Heart left ventricle (tissue), 16 donors: ENCODE measurements around the gene SMURF1. TPM values are rescaled to one million over a fixed set of nuclear protein-coding genes. Genes with fewer than 3 reads are reported as not detected.
A peak's percentile ranks its signal among the peaks of the same experiment; 100 is the strongest.

Experiments used
- ATAC-seq, 4 donors: fragments of 200-7000 bp; cut with Tn5 transposase; one replicate each; pipeline ENCODE4 v1.9.1; 2020 to 2022; ENCODE audit warnings: moderate library complexity in 4 of 4, mild to moderate bottlenecking in 3 of 4, moderate number of reproducible peaks in 1 of 4
- DNase-seq, 5 donors: peaks; one replicate each; pipeline ENCODE4 v3.0.0-alpha.2; 2020
- H3K27ac ChIP-seq, 12 donors: fragments of 200-600 bp; sonication (generic) in 4 of 12; one replicate each; pipeline versions ENCODE4 v1.5.0 to v1.8.0; 2016 to 2022; ENCODE audit warnings: mild to moderate bottlenecking in 2 of 12
- H3K27me3 ChIP-seq, 9 donors: fragments of 200-600 bp; sonication (generic) in 2 of 9; one replicate each; pipeline versions ENCODE4 v1.5.1 to v1.8.0; 2016 to 2022; ENCODE audit warnings: mild to moderate bottlenecking in 3 of 9
- H3K36me3 ChIP-seq, 9 donors: fragments of 200-600 bp; sonication (generic) in 2 of 9; one replicate each; pipeline versions ENCODE4 v1.5.0 to v1.8.0; 2018 to 2022; ENCODE audit warnings: mild to moderate bottlenecking in 2 of 9
- H3K4me1 ChIP-seq, 12 donors: fragments of 200-600 bp; sonication (generic) in 4 of 12; one replicate each; pipeline versions ENCODE4 v1.5.0 to v1.8.0; 2016 to 2022; ENCODE audit warnings: mild to moderate bottlenecking in 3 of 12
- H3K4me3 ChIP-seq, 12 donors: fragments of 200-600 bp; sonication (generic) in 4 of 12; one replicate each; pipeline versions ENCODE4 v1.5.0 to v1.8.0; 2017 to 2022; ENCODE audit warnings: mild to moderate bottlenecking in 9 of 12, moderate library complexity in 4 of 12
- H3K9me3 ChIP-seq, 12 donors: fragments of 200-600 bp; sonication (generic) in 4 of 12; one replicate each; pipeline versions ENCODE4 v1.5.0 to v1.8.0; 2016 to 2022; ENCODE audit warnings: mild to moderate bottlenecking in 1 of 12
- CTCF ChIP-seq, 12 donors: fragments of 200-600 bp; sonication (generic) in 4 of 12; IDR thresholded peaks; one replicate each; pipeline versions ENCODE4 v1.5.0 to v1.8.0; 2018 to 2022; ENCODE audit warnings: antibody characterized with exemption in 12 of 12, mild to moderate bottlenecking in 5 of 12
- POLR2A ChIP-seq, 2 donors: fragments of 450-650 bp; IDR thresholded peaks; one replicate each; pipeline ENCODE4 v1.6.1; 2017; ENCODE audit warnings: antibody characterized with exemption in 2 of 2, mild to moderate bottlenecking in 2 of 2, moderate library complexity in 2 of 2
- WGBS, 4 donors: extraction: QIAGEN DNeasy Blood & Tissue Kit in 2 of 4; methylation state at CpG; one replicate each; pipeline versions ENCODE4 v1.1.5 to v1.1.7; 2013 to 2018; 5-methylcytosine and 5-hydroxymethylcytosine counted together
- intact Hi-C, 10 donors: fragments of 100-400 bp; cut with DNase I; formaldehyde crosslinking; loops; one replicate each; pipeline versions ENCODE4 v1.11.1 to v1.14.2; 2022
- polyA plus RNA-seq, 2 donors: library from polyadenylated mRNA; stranded (reverse); fragments of 200-250 nt; gene quantifications; one replicate each; pipeline ENCODE4 v1.2.3, GENCODE V29; 2013
- total RNA-seq, 9 donors: library from RNA; depleted of rRNA in 2 of 9; stranded (reverse); fragments of >200 nt in 2 of 9; fragmentation: NEBNext Ultra II Directional in 3 of 9; extraction: Animal tissue kit (Norgen Biotek cat#: 25700) in 3 of 9; gene quantifications; one replicate each; pipeline versions ENCODE4 v1.1.0 to v1.2.4, GENCODE V29; 2016 to 2023
- donor health status: ischemic (EF 13 %, LVEDD 7.1; RV severe dilation, severe dysfunction).
- donor health status: healthy with polysubstance abuse.
- donor health status: DM: no; HTN: yes; CAD: no.
- donor health status: DM: no; HTN: no; CAD: no.
- donor health status: ischemic (EF 25% LVEDD 6.9; RV normal size, moderate dysfunction).
- donor health status: ischemic (EF 25% LVEDD 5.7; RV mildly dilated, moderate dysfunction).
- donor health status: healthy.
- donor health status: DM: yes; HTN: yes; CAD: no.
- donor health status: ischemic (EF 35%, LVEDD 5.7; RV mildly dilated, moderate dysfunction).
- donor health status: nonischemic (EF 11% LVEDD 7.7; RV severe dilation, severe dysfunction).
- donor health status: DM: yes; HTN: yes; CAD: no.
- donor health status: PGD.
- donor health status: ischemic (EF 29% LVEDD 5.4; RV normal size, mild dysfunction).
- donor health status: nonischemic (EF 23%, LVEDD 6.1; RV moderate dilation, normal function).

SMURF1 gene
- total and polyA plus RNA-seq, 11 donors: 3.5 to 15.4 (median 12.4) TPM

- intact Hi-C loops: loop anchor here (5.0 to 10.0 kb wide), 8 partner anchors 40 to 183 kb away; partner anchors contain the start of gene ARPC1A (in 4 of the 10)
- ATAC-seq (peak; percentile 58 to 75 (median 72)), DNase-seq (peak; percentile 59 to 72 (median 66))
- Histone ChIP-seq H3K27ac (peak overlapping the region; percentile 63 to 100 (median 98)), H3K36me3 (no peaks in the 10 kb centered on the region), H3K4me1 (peaks cover 0 to 60% (median 34%) of the 10 kb centered on the region in 12 donors), H3K4me3 (peak overlapping the region in 11 of 12 donors; percentile 17 to 100 (median 99)), H3K9me3 (no peaks in the 10 kb centered on the region), H3K27me3 (no peaks in the 10 kb centered on the region)
- WGBS, 4 donors: 20 to 30% (median 27%) methylated on average over 27 of the region's 27 CpGs
- TF ChIP-seq CTCF (IDR thresholded peaks at IDR 0.05) (no peak), POLR2A (IDR thresholded peaks at IDR 0.05) (no peak)
Observed at GRCh38 chr7:99141841-99142726, 1.8 kb downstream of the SMURF1 start.

DNA sequence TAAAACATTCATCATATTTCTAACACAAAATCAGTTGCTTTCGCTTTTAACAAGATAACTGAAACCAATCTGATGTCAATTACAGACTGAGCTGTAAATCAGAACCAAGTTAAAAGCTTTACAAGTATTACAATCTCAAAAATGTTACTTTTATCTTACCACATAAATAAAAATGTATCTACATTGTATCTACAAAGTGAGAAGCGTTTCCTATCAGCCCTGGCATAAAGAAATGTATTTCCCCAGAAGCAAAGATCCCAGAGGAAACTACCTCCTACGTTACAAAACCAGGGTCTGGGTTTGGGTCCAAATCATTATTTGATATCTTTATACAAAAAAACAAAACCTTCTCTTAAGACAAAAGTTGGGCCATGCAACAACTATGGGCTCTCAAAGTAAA is 2.6 kb downstream of the SMURF1 start:
- intact Hi-C loops: loop anchor here (5.0 to 10.0 kb wide), 8 partner anchors 39 to 183 kb away; partner anchors contain the start of gene ARPC1A (in 4 of the 10)
- H3K27ac ChIP-seq: peak overlapping the region; percentile 63 to 100 (median 98)
- H3K9me3 ChIP-seq: no peaks in the 10 kb centered on the region
- no peaks in the 10 kb centered on the region for H3K36me3 ChIP-seq
- WGBS, 4 donors: 28 to 43% (median 37%) methylated on average over 3 of the region's 3 CpGs
- H3K4me3 ChIP-seq: peak overlapping the region in 10 of 12 donors; percentile 39 to 100 (median 99)
- TF ChIP-seq POLR2A (IDR thresholded peaks at IDR 0.05) (no peak), CTCF (IDR thresholded peaks at IDR 0.05) (no peak)
- DNase-seq (no peak), ATAC-seq (no peak)
- H3K4me1 ChIP-seq: peaks cover 0 to 67% (median 37%) of the 10 kb centered on the region in 12 donors
- H3K27me3 ChIP-seq: no peaks in the 10 kb centered on the region

DNA sequence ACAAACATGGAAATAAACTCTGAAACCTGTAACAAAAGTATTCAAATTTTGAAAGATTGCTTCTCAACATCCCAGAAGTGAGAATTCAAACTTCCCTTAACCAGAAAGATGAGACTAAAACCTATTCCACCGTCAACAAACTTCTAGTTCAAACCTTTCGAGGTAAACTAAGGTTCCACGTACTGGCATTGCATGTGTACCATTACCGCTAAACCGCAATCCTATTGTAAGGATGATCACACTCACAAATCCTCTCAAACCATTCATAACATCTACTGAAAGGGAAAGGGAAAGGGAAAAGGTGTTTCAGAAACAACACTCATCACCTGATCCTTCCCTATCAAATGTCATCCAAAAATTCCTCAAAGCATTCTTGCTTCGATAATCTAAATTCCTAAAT is 3.1 kb downstream of the SMURF1 start:
- WGBS, 4 donors: 75 to 79% (median 76%) methylated on average over 6 of the region's 6 CpGs
- no peaks in the 10 kb centered on the region for H3K9me3 ChIP-seq
- H3K4me1 ChIP-seq: peaks cover 0 to 73% (median 40%) of the 10 kb centered on the region in 12 donors
- H3K27me3 ChIP-seq: no peaks in the 10 kb centered on the region
- ATAC-seq (no peak), DNase-seq (no peak)
- TF ChIP-seq CTCF (IDR thresholded peaks at IDR 0.05) (no peak), POLR2A (IDR thresholded peaks at IDR 0.05) (no peak)
- intact Hi-C loops: loop anchor here (5.0 to 10.0 kb wide), 8 partner anchors 39 to 184 kb away; partner anchors contain the start of gene ARPC1A (in 4 of the 10)
- no peaks in the 10 kb centered on the region for H3K36me3 ChIP-seq
- H3K27ac ChIP-seq: peak overlapping the region in 8 of 12 donors; percentile 1 to 99 (median 96)
- peak overlapping the region in 7 of 12 donors; percentile 77 to 100 (median 99) for H3K4me3 ChIP-seq

GRCh38 chr7:99139036-99139435 is 4.9 kb downstream of the SMURF1 start:
- Histone ChIP-seq H3K27me3 (no peaks in the 10 kb centered on the region), H3K36me3 (no peaks in the 10 kb centered on the region), H3K9me3 (no peaks in the 10 kb centered on the region), H3K4me1 (peaks cover 4 to 84% (median 48%) of the 10 kb centered on the region in 12 donors), H3K27ac (no peak overlapping the region), H3K4me3 (no peak overlapping the region)
- DNase-seq (no peak), ATAC-seq (no peak)
- no peak for TF ChIP-seq POLR2A (IDR thresholded peaks at IDR 0.05)
- TF ChIP-seq CTCF (IDR thresholded peaks at IDR 0.05): no peak
- intact Hi-C loops: no loop called here
